GM12874 (cell line): ENCODE results near the gene HMCN1.

Experiments
- TF ChIP-seq, protein P1 (sequence below): IDR thresholded peaks from 2 replicates; pipeline ENCODE4 v1.5.1; 2011; ENCODE audit warnings: low read depth, mild to moderate bottlenecking, control low read depth, low read length, moderate library complexity; ENCODE audit not compliant: insufficient read depth

Gene HMCN1

DNA sequence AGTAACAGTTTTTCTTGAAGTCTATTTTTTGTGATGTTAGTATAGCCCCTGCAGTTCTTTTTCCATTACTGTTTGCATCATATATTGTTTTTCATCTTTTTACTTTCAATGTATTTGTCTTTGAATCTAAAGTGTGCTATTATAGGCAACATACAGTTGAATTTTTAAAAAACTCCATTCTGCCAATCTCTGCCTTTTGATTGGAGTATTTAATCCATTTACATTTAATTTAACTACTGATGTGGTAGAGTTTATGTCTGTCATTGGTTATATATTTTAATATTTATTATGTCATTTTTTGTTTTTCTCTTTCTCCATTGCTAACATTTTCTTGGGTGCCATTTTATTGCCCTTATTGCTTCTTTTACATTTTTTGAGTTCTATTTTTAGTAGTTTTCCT is 296.3 kb downstream of the HMCN1 start:
- TF ChIP-seq, protein P1, sequence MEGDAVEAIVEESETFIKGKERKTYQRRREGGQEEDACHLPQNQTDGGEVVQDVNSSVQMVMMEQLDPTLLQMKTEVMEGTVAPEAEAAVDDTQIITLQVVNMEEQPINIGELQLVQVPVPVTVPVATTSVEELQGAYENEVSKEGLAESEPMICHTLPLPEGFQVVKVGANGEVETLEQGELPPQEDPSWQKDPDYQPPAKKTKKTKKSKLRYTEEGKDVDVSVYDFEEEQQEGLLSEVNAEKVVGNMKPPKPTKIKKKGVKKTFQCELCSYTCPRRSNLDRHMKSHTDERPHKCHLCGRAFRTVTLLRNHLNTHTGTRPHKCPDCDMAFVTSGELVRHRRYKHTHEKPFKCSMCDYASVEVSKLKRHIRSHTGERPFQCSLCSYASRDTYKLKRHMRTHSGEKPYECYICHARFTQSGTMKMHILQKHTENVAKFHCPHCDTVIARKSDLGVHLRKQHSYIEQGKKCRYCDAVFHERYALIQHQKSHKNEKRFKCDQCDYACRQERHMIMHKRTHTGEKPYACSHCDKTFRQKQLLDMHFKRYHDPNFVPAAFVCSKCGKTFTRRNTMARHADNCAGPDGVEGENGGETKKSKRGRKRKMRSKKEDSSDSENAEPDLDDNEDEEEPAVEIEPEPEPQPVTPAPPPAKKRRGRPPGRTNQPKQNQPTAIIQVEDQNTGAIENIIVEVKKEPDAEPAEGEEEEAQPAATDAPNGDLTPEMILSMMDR: no peak

DNA sequence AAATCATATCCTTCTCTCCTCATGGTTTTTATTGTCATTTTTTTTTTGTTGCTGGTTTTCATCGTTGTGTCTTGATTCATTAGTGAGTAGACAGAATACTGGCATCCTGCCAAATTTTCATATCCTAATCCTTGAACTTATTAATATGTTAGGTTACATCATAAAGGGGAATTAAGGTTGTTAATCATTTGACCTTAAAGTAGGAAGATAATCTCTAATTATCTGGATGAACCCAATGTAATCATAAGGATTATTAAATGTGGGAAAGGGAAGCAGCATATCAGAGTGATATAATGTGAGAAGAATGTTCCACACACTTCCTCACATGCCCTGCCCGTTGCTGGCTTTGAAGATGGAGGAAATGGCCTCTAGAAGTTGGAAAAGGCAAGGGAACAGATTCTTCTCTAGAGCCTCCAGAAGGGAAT is 299.7 kb downstream of the HMCN1 start:
- TF ChIP-seq, protein P1: no peak

DNA sequence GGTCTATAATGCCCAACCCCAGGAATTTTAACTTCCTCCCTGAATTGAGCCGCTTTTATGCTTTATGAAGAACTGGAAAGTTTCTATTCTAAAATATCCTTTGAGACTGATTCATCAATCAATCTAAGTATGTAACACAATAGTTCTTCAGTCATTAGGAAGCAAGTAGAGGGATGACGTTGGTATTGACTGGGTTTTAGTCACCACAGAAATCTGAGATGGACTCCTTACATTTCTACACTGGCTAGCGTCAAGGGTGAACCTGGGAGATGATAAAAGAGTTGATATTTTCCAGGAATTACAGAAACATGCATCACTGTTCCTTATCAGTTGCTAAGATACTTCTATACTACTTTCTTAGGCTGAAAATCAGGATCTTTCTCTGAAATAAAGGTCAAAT is 308.0 kb downstream of the HMCN1 start:
- TF ChIP-seq, protein P1: no peak

DNA sequence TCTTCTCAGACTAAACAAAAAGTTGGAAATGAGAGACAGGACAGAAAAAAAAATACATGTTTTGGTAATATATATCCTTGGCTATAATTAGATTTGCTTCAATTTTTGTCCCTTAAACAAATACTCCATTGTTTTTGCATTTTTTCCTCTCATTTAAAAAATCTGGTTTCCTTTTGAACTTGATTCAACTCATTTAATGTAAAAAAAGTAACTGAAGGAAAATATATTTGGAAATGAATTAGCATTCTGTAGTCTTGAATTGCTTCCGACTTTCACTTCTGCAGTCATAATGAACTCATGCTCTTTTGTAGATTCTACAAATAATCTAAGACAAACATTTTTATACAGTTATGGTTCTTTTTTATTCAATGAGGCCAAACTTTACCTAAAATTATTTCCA is 309.1 kb downstream of the HMCN1 start:
- TF ChIP-seq, protein P1: no peak

DNA sequence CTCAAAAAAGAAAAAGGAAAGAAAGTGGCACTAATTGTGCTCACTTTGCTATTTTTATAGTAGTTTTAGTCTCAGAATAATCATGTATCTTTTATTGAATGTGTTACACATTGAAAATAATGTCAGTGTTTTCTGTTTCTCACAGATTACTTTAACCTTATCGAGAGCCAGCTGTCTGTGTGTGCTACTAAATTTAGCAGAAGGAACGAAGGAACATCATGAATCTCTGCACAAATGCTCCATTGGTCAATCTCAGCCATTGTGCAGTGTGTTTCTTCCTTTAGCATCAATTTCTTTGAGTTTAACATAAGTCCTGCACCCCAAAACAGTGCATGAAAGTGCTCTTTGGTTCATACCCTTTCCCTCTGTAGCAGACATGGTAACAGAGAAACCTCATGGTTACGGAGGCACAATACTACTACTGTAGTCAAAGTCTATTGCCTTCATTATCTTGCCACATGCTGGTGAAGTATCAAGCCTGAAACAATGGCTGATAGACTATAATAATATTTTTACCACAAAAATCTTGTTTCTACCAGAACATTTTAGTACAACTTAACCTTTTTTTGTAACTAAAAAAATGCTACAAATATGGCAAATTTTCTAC is 310.0 kb downstream of the HMCN1 start:
- TF ChIP-seq, protein P1: no peak

DNA sequence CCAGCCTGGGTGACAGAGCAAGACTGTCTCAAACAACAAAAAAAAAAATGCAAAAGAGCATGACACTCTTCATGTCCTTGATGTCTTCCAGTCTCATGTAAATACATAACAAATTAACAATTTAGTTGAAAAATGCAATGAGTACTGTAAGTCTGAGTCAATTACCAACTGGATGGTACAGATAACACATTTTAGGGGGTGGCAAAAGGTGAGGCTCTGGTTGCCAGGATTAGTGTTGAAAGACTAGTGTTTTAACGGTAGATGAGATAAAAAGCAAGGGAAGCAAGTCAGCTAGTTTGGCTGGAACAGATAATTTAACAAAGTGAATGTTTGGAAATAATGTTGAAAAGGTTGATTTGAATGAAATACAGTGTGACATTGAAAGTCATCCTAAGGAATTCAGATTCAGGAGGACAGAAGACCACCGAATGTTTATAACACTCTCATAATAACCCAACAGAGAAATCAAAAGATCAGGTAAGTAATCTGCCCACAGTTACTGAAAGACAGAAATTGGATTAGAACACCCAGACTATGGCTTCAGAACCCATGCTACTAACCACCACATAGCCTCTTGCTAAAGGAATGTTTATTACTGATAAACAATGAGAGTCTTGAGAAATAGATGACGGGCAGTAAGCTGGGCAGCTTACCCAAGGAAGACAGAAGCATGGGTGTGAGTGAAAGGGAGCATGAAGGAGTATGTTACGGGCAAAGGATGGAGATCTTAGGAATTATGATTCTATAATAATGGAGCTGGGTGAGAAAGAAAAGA is 312.4 kb downstream of the HMCN1 start:
- TF ChIP-seq, protein P1: no peak

DNA sequence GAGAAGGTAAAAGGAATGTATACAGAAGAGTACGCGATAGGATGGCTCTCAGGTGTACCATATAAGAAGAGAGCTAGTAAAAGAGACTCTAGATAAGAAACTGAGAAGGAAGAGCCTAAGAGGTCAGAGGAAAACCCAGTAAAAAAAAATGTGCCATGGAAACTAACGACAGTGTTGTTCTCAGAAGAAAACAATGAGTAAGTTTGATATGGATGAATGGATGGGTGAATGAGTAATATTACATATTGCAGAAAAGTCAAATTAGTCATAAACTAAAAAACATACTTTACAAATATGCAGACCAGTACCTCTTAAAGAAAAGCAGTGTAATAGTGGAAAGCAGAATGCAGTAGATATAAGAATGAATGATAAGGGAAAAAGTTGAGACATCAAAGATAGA is 316.2 kb downstream of the HMCN1 start:
- TF ChIP-seq, protein P1: no peak
